Fibroblast of lung (primary cell): Measurements from ENCODE around the gene TUBGCP2.

Experiments used
- CTCF ChIP-seq, 2 donors: IDR thresholded peaks in 1 of 2; conservative IDR thresholded peaks in 1 of 2; 1 replicate in 1 of 2; 2 replicates in 1 of 2; pipeline ENCODE4 v1.5.1; 2011 to 2012; ENCODE audit warnings: low read length in 2 of 2, control low read depth in 1 of 2, inconsistent platforms in 1 of 2, low read depth in 1 of 2, mild to moderate bottlenecking in 1 of 2
- EZH2 ChIP-seq: IDR thresholded peaks from 2 replicates; pipeline ENCODE4 v1.5.1; 2012; ENCODE audit warnings: low read length, control low read depth, mild to moderate bottlenecking; ENCODE audit errors: missing control alignments

- TF ChIP-seq CTCF (conservative IDR thresholded peaks at IDR 0.05 in 1 of 2, IDR thresholded peaks at IDR 0.05 in 1 of 2; ENCODE audit: low read depth in 1 of 2, low read length in 2 of 2) (no peak), EZH2 (no peak)
These were observed 78.7 kb downstream of the TUBGCP2 start, which contains the start of gene UTF1 for GRCh38 chr10:133230044-133230361.
